GM23338 (cell line): ENCODE data around the gene DGKD.

Experiments
- CREB1 ChIP-seq: fragments of 250-450 bp; sonication (Bioruptor Pico); IDR thresholded peaks from 2 replicates; pipeline ENCODE4 v1.5.0; 2020; ENCODE audit warnings: low read depth, mild to moderate bottlenecking, moderate library complexity
- EZH2 ChIP-seq: fragments of 200-600 bp; sonication (generic); IDR thresholded peaks from one replicate; pipeline ENCODE4 v1.8.0; 2017; ENCODE audit warnings: antibody characterized with exemption, mild to moderate bottlenecking, low read depth; ENCODE audit not compliant: unreplicated experiment
- EZH2phosphoT487 ChIP-seq: fragments of 200-600 bp; sonication (generic); IDR thresholded peaks from one replicate; pipeline ENCODE4 v1.8.1; 2018; ENCODE audit warnings: antibody characterized with exemption; ENCODE audit not compliant: unreplicated experiment
- JUNB ChIP-seq: IDR thresholded peaks from one replicate; pipeline ENCODE4 v1.6.1; 2016; ENCODE audit warnings: antibody characterized with exemption; ENCODE audit not compliant: unreplicated experiment
- NANOG ChIP-seq: IDR thresholded peaks from 2 replicates; pipeline ENCODE4 v1.6.1; 2016; ENCODE audit warnings: antibody characterized with exemption, borderline replicate concordance
- POLR2AphosphoS5 ChIP-seq: IDR thresholded peaks from 2 replicates; pipeline ENCODE4 v1.6.1; 2016; ENCODE audit warnings: antibody characterized with exemption, low read depth
- STAT1 ChIP-seq: IDR thresholded peaks from one replicate; pipeline ENCODE4 v1.6.1; 2016; ENCODE audit warnings: antibody characterized with exemption; ENCODE audit not compliant: unreplicated experiment
- ZNF114 ChIP-seq: fragments of 250-450 bp; sonication (Bioruptor Pico); IDR thresholded peaks from 2 replicates; pipeline ENCODE4 v1.5.0; 2020; ENCODE audit warnings: mild to moderate bottlenecking, moderate library complexity
- TF ChIP-seq, protein P1 (sequence below), 2 experiments: fragments of 200-600 bp in 1 of 2; sonication (generic) in 1 of 2; conservative IDR thresholded peaks; 2 replicates each; pipeline versions ENCODE4 v1.5.1 to v1.6.1; 2016 to 2017; ENCODE audit warnings: antibody characterized with exemption in 2 of 2, low read depth in 2 of 2, mild to moderate bottlenecking in 2 of 2, moderate library complexity in 1 of 2
- TF ChIP-seq, protein P2 (sequence below): IDR thresholded peaks from one replicate; pipeline ENCODE4 v1.6.1; 2018; ENCODE audit warnings: antibody characterized with exemption; ENCODE audit not compliant: unreplicated experiment
- TF ChIP-seq, protein P3 (sequence below): IDR thresholded peaks from 2 replicates; pipeline ENCODE4 v1.6.1; 2016; ENCODE audit warnings: antibody characterized with exemption
- TF ChIP-seq, protein P4 (sequence below): fragments of 250-450 bp; sonication (Bioruptor Pico); IDR thresholded peaks from 2 replicates; pipeline ENCODE4 v1.5.0; 2020; ENCODE audit warnings: mild to moderate bottlenecking, moderate library complexity

DNA sequence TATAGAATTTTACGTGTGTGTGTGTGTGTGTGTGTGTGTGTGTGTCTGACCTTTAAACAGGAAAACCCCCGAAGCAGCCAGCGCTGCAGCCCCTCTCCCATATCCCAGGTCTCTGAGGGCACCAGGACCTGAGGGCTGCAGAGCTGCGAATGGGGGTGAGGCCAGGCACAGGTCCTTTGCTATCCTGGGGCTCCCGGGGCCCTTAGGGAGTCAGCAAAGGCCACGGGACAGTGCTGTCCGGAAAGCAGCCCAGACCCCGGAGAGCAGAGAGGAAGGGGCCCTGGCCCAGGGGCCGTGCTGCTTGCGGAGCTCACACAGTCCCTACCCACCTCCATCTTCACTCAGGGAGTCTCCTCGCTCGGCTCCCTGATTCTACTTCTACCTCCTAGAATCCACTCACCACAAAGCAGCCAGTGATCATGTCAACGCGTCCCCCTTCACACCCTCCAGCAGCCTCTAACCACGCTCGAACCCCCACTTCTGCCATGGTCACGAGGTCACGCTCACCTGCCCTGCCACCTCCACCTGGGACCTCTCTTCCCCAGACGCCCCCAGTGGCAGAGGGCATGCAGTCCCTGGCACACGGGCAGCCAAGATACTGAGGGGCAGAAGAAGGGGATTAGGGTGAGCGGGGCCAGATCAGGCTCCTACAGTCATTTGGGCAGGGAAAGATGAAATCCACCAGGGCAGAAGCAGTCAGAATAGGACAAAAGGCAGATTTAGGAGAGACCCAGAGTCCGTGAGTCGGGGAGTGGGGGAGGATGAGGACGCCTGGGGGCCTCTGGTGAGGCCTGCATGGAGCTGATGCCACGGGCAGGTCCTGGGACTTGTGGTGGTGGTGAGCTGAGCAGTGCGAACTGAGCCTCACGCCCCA, 125.6 kb downstream of the DGKD start:
- TF ChIP-seq, protein P1, sequence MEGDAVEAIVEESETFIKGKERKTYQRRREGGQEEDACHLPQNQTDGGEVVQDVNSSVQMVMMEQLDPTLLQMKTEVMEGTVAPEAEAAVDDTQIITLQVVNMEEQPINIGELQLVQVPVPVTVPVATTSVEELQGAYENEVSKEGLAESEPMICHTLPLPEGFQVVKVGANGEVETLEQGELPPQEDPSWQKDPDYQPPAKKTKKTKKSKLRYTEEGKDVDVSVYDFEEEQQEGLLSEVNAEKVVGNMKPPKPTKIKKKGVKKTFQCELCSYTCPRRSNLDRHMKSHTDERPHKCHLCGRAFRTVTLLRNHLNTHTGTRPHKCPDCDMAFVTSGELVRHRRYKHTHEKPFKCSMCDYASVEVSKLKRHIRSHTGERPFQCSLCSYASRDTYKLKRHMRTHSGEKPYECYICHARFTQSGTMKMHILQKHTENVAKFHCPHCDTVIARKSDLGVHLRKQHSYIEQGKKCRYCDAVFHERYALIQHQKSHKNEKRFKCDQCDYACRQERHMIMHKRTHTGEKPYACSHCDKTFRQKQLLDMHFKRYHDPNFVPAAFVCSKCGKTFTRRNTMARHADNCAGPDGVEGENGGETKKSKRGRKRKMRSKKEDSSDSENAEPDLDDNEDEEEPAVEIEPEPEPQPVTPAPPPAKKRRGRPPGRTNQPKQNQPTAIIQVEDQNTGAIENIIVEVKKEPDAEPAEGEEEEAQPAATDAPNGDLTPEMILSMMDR (conservative IDR thresholded peaks at IDR 0.05; ENCODE audit: low read depth in 2 of 2), result peak; percentile 18 to 21; a peak in 2 of 4 replicates
- TF ChIP-seq ZNF114 (CRISPR knock-in tag) (no peak), POLR2AphosphoS5 (no peak), CREB1 (CRISPR knock-in tag) (no peak), EZH2 (no peak), JUNB (no peak), EZH2phosphoT487 (no peak), NANOG (no peak), STAT1 (no peak)
- TF ChIP-seq, protein P2, sequence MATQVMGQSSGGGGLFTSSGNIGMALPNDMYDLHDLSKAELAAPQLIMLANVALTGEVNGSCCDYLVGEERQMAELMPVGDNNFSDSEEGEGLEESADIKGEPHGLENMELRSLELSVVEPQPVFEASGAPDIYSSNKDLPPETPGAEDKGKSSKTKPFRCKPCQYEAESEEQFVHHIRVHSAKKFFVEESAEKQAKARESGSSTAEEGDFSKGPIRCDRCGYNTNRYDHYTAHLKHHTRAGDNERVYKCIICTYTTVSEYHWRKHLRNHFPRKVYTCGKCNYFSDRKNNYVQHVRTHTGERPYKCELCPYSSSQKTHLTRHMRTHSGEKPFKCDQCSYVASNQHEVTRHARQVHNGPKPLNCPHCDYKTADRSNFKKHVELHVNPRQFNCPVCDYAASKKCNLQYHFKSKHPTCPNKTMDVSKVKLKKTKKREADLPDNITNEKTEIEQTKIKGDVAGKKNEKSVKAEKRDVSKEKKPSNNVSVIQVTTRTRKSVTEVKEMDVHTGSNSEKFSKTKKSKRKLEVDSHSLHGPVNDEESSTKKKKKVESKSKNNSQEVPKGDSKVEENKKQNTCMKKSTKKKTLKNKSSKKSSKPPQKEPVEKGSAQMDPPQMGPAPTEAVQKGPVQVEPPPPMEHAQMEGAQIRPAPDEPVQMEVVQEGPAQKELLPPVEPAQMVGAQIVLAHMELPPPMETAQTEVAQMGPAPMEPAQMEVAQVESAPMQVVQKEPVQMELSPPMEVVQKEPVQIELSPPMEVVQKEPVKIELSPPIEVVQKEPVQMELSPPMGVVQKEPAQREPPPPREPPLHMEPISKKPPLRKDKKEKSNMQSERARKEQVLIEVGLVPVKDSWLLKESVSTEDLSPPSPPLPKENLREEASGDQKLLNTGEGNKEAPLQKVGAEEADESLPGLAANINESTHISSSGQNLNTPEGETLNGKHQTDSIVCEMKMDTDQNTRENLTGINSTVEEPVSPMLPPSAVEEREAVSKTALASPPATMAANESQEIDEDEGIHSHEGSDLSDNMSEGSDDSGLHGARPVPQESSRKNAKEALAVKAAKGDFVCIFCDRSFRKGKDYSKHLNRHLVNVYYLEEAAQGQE, result no peak
- TF ChIP-seq, protein P3, sequence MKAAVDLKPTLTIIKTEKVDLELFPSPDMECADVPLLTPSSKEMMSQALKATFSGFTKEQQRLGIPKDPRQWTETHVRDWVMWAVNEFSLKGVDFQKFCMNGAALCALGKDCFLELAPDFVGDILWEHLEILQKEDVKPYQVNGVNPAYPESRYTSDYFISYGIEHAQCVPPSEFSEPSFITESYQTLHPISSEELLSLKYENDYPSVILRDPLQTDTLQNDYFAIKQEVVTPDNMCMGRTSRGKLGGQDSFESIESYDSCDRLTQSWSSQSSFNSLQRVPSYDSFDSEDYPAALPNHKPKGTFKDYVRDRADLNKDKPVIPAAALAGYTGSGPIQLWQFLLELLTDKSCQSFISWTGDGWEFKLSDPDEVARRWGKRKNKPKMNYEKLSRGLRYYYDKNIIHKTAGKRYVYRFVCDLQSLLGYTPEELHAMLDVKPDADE, result no peak
- TF ChIP-seq, protein P4, sequence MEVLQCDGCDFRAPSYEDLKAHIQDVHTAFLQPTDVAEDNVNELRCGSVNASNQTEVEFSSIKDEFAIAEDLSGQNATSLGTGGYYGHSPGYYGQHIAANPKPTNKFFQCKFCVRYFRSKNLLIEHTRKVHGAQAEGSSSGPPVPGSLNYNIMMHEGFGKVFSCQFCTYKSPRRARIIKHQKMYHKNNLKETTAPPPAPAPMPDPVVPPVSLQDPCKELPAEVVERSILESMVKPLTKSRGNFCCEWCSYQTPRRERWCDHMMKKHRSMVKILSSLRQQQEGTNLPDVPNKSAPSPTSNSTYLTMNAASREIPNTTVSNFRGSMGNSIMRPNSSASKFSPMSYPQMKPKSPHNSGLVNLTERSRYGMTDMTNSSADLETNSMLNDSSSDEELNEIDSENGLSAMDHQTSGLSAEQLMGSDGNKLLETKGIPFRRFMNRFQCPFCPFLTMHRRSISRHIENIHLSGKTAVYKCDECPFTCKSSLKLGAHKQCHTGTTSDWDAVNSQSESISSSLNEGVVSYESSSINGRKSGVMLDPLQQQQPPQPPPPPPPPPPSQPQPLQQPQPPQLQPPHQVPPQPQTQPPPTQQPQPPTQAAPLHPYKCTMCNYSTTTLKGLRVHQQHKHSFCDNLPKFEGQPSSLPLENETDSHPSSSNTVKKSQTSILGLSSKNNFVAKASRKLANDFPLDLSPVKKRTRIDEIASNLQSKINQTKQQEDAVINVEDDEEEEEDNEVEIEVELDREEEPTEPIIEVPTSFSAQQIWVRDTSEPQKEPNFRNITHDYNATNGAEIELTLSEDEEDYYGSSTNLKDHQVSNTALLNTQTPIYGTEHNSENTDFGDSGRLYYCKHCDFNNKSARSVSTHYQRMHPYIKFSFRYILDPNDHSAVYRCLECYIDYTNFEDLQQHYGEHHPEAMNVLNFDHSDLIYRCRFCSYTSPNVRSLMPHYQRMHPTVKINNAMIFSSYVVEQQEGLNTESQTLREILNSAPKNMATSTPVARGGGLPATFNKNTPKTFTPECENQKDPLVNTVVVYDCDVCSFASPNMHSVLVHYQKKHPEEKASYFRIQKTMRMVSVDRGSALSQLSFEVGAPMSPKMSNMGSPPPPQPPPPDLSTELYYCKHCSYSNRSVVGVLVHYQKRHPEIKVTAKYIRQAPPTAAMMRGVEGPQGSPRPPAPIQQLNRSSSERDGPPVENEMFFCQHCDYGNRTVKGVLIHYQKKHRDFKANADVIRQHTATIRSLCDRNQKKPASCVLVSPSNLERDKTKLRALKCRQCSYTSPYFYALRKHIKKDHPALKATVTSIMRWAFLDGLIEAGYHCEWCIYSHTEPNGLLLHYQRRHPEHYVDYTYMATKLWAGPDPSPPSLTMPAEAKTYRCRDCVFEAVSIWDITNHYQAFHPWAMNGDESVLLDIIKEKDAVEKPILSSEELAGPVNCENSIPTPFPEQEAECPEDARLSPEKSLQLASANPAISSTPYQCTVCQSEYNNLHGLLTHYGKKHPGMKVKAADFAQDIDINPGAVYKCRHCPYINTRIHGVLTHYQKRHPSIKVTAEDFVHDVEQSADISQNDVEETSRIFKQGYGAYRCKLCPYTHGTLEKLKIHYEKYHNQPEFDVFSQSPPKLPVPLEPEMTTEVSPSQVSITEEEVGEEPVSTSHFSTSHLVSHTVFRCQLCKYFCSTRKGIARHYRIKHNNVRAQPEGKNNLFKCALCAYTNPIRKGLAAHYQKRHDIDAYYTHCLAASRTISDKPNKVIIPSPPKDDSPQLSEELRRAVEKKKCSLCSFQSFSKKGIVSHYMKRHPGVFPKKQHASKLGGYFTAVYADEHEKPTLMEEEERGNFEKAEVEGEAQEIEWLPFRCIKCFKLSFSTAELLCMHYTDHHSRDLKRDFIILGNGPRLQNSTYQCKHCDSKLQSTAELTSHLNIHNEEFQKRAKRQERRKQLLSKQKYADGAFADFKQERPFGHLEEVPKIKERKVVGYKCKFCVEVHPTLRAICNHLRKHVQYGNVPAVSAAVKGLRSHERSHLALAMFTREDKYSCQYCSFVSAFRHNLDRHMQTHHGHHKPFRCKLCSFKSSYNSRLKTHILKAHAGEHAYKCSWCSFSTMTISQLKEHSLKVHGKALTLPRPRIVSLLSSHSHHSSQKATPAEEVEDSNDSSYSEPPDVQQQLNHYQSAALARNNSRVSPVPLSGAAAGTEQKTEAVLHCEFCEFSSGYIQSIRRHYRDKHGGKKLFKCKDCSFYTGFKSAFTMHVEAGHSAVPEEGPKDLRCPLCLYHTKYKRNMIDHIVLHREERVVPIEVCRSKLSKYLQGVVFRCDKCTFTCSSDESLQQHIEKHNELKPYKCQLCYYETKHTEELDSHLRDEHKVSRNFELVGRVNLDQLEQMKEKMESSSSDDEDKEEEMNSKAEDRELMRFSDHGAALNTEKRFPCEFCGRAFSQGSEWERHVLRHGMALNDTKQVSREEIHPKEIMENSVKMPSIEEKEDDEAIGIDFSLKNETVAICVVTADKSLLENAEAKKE (CRISPR knock-in tag), result no peak
